GM18951 (cell line): Measurements from ENCODE around the gene ASTN2.

ENCODE experiments used
- POLR2A ChIP-seq: IDR thresholded peaks from 4 replicates; pipeline ENCODE4 v1.6.1; 2011; ENCODE audit warnings: mild to moderate bottlenecking; ENCODE audit not compliant: insufficient read length, insufficient read depth; ENCODE audit errors: extremely low read depth
- in situ Hi-C: fragments of 300-500 bp; cut with MboI; formaldehyde crosslinking; loops from one replicate; pipeline ENCODE4 v1.12.0; 2022; ENCODE audit warnings: low sequenced_read_pairs, mixed read lengths, inconsistent platforms; ENCODE audit not compliant: unreplicated experiment

Gene ASTN2

DNA sequence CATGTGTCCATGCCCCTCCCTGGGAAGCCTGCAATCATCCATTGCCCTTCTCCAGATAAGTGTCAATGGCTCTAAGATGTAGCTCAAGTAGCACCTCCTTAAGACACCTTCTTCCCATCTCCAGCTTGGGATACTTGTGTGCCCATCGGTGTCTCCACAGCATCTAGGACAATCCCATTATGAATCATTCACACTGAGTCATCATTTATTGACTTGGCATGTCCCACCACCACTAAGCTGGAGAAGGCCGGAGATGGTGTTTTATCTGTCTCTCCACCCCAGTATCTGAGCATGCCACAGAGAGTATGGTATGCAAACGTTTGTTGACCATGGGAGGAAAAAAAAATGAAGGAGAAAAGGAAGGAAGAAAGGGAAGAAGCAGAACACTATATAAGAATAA lies 385.5 kb downstream of the ASTN2 start:
- TF ChIP-seq POLR2A, result no peak
- in situ Hi-C loops, result no loop called here

DNA sequence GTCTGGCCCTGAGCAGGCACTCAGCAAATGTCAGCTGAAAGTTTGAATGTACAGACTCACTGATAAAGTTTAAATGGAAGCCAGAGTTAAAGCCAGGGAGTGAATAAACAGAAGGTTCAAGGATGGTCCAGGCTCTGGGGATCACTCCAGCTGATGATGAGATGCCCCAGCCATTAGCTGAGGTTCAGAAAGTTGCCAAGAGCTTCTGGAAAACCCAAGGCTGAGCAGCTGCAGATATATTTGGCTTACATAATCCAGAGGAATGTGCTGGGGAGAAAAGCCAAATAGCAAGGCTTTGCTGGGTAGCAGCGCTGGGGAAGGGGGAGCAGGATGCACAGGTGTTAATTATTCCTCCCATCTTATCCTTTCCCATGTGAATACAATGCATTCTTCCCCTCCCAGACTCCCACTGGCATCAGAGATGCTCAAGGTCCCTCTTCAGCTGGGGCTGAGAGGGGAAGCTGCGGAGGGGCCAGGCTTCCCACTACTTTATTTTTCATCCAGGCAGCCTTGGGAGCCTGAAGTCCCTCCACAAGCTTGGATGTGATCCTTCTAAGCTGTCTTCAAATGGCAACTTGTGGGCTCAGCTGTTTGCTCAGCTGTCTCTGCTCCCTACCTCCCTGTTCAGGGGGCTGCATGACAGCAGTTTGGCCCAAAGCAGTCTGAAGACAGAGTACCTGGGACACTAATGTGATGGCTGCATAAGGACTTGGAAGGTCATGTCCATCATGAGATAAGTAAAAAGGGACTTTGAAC lies 386.6 kb downstream of the ASTN2 start:
- in situ Hi-C loops, result no loop called here

DNA sequence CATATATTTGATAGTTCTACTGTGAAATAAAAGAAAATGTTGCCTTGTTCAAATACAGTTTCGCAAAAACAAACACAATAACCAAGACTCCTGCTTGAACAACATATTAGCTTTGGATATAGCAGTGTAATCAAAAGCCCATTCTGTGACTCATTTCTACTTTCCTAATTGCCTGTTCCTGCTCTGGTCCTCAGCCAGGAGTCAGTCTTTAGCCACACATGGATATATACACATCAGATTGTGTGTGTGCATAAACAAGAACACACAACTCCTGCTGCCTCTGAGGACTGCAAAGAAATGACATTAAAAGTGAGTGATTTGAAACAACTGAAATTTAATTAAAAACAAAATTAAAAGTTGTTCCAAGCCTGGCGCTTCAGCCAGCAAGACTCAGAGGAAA lies 393.0 kb downstream of the ASTN2 start:
- no peak for TF ChIP-seq POLR2A
- in situ Hi-C loops, result no loop called here

More for the DNA sequence above, 386.6 kb downstream of the ASTN2 start:
- TF ChIP-seq POLR2A, result no peak

DNA sequence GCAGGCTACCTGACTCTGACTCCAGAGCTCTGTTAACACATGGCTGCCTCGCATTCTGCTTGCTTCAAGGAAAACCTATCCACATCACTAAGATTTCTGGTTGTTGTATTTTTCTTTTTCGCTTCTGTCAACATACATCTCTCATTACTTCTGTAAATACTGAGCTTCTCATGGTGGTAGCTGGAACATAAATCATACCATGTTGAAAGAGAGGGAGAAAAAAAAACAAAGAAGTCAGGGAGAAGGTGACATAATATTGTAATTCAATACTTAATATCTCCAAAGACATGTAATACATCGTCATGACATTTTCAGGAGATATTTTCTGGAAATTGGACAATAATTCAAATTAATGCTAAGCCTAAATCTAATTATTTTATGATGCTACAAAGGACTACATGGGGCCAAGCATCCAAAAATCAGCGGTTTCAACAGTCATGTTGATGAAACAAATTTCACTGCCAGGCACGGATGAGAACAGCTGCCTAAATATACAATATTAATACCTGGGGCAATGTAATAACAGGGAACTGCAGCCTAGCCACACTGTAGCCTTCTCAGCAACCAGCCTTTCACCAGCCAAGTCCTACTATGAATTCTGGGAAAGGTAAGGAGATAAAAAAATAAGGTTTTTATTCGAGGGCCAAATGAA lies 395.8 kb downstream of the ASTN2 start:
- in situ Hi-C loops, result no loop called here
- no peak for TF ChIP-seq POLR2A

DNA sequence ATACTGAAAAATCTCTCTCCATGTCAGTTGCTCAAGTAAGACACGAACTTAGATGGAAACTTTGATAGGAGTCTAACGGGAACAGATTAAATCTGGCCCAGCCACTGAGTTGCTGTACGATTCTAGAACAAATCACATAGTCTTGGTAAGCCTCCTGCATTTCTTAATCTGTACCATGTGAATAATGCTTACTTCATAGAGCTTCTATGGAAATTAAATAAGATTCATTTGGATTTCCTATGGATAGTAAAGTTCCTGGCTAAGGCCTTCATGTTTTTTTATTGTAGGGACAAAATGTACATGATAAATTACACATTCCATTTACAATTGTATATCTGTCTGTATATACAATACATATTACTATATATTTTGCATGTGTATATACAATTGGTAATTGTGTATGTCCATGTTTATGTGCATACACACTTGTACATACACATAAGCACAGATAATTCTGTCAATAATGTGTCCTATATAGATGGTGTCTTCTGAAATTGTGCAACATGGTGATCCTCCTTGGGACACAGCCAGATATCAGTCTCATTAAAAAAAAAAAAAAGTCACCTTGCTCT lies 397.4 kb downstream of the ASTN2 start:
- in situ Hi-C loops, result no loop called here
- TF ChIP-seq POLR2A, result no peak

DNA sequence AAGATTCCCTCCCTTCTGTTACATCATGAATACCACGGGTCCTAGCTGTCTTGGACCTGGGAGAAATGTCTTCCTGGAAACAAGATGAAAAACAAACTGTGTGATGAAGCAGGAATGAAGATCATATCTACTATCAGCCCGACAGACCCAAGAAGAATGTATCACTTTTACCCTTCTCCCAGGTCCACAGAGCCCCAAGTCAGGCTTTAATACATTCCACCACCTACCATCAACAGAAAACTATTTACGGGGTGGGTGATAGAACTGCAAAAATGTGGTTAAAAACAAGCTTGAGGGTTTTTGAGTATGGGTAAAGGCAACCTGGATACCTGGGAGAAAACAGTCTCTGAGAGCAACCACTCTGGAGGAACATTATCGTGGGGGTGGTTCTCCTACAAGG lies 400.8 kb downstream of the ASTN2 start:
- no peak for TF ChIP-seq POLR2A
- in situ Hi-C loops, result no loop called here

DNA sequence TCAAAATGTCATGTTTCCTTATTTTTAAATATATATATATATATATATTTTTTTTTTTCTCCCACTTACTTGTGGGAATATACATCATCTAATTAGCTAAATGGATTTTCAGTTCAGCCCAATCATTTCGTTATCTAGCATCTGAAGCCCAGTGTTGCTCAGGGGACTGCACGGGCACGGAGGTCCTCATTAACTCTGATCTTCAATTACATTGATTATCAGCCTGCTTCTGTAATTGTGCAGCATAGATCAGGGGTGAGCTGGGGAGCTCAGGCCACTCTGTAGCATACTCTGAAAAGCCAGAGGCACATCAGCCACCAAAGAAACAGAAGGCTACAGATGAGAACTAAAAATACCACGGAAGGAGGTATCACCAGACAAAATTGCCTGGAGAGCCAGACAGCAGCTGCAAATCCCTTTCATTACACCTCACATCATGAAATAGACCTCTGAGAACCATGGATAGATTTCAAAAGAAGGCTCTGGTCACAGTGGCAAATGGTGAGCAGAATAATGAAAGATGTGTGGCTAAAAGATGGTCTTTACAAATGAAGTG lies 401.3 kb downstream of the ASTN2 start:
- no peak for TF ChIP-seq POLR2A
- in situ Hi-C loops, result no loop called here

DNA sequence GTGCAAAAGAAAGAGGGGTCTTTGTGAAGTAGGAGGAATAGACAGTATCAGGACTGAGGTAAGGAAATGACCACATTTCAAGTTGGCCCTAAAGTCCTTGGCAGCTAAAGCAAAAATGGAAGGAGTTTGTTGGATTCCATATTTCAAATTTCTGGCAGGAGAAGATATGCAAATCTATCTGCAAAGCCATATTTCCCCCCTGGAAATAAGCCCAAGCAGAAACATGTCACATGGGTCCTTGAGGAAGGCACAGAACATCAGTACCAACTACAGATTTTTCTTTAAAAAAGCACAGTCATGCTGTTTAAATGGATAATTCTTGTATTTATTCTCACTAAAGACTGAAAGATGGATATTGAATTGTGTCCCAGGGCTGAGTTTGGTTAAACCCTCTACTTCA lies 404.8 kb downstream of the ASTN2 start:
- in situ Hi-C loops, result no loop called here

DNA sequence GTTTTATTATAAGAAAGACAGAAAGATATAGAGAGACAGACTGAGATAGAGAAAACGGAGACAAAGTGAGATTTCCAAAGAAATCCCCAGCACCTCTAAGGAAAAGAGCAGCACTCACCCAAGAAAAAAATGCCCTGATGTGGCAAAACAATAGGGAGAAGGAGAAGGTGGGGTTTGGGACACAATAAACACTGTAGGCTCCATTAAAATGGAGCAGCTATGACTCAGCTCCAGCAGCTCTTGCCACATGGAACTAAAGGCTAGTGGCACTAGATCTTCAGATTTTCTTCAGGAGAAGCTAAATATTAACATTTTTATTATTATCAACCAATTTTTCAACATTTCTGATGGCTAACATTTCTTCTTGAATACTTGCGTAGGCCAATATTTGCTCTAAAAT lies 406.0 kb downstream of the ASTN2 start:
- TF ChIP-seq POLR2A, result no peak
- in situ Hi-C loops, result no loop called here

More for the DNA sequence above, 404.8 kb downstream of the ASTN2 start:
- TF ChIP-seq POLR2A, result no peak

DNA sequence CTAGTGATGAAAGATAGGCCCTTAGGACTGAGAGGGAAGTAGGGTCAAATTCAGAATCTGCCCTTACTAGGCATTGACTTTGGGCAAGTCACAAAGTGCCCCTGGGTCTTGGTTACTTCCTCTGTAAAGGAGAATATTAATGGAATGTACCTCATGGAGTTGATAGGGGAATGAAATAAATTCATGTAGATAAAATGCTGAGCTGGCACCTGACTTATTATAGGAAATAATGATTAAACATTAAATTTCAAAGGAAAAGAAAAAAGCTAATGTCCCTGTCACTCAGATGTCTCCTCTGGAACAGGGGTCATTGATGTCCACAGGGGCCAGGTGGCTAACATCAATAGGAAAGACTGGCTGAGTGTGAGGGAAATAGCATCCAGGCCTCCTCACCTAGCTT lies 406.4 kb downstream of the ASTN2 start:
- no peak for TF ChIP-seq POLR2A
- in situ Hi-C loops, result no loop called here

DNA sequence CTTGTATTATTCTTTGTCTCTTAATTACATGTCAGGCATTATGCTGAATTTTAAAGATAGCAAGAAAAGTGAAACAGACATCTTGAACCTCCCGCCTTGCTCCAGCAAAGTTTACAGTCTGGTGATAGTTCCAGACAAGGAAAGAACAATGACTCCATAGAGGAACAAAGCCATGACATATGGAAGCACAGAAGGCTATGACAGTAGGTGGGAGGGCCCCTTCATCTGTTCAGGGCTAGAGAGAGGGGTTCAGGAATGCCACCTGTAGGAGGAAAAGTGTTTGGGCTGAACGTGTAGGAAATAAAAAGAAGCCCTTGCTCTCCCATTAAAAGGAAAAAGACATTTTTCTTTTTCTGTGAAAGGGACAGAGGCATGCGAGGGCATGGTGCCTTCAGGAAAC lies 412.2 kb downstream of the ASTN2 start:
- in situ Hi-C loops, result no loop called here
- TF ChIP-seq POLR2A, result no peak

DNA sequence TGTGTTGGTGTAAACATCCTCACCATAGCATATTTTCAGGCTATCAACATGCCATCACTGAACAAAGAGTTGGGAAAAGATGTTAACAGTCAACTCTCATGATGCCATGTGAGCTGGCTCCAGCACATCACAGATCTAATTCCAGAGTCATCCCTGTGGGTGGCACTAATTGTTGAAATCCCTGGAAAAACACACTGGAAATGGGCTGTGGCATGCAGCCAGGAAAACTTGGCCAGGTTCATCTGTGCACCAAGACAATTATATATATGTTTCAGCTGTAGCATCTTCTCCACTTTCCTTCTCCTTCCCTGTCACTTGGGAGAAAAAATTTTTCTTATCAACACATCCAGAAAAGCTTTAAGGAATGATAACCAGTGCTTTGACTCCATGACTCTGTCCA lies 414.0 kb downstream of the ASTN2 start:
- in situ Hi-C loops, result no loop called here

DNA sequence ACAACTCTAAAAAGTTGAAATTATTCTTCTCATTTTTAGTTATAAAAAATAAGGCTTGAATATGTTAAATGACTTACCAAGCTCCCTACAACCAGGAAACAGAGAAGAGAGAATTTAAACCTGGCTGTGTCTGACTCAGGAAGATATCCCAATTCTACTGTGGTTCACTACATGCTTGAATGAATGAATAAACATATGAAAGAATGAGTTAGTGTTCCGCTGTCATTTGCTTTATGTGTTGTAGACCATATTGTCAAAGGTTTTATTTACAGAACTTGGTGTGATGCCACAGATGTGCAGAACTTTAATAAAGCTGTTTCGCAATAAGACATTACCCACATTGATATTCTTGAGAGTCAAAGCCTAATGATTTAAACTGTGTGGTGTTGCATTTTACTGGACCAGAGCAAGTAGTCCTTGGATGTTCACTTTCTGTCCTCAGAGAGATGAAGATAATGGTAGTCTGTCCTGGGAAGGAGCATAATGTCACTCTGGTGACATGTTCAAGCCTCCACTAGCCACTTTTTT lies 414.6 kb downstream of the ASTN2 start:
- TF ChIP-seq POLR2A, result no peak
- in situ Hi-C loops, result no loop called here

More for the DNA sequence above, 414.0 kb downstream of the ASTN2 start:
- TF ChIP-seq POLR2A, result no peak
